Stomach (tissue), 9 donors: ENCODE measurements around the gene DHRS7. TPM values are rescaled to one million over a fixed set of nuclear protein-coding genes. Genes with fewer than 3 reads are reported as not detected.

Source experiments
- DNase-seq, 2 donors: peaks; one replicate each; pipeline versions ENCODE4 v3.0.0 to v3.0.0-alpha.2; 2013 to 2019
- H3K27ac ChIP-seq, 5 donors: fragments of 200-600 bp in 4 of 5; sonication (generic) in 4 of 5; one replicate each; pipeline ENCODE4 v1.5.1; 2013 to 2019; ENCODE audit warnings: mild to moderate bottlenecking in 1 of 5, moderate library complexity in 1 of 5
- H3K27me3 ChIP-seq, 3 donors: fragments of 200-600 bp; sonication (generic); one replicate each; pipeline ENCODE4 v1.5.1; 2017 to 2019; ENCODE audit warnings: mixed run types in 1 of 3
- H3K36me3 ChIP-seq, 4 donors: fragments of 200-600 bp; sonication (generic); 1 replicate in 3 of 4; 2 replicates in 1 of 4; pipeline ENCODE4 v1.5.1; 2016 to 2019
- H3K4me1 ChIP-seq, 4 donors: fragments of 200-600 bp; sonication (generic); one replicate each; pipeline ENCODE4 v1.5.1; 2016 to 2019
- H3K4me3 ChIP-seq, 4 donors: fragments of 200-600 bp; sonication (generic) in 3 of 4; one replicate each; pipeline ENCODE4 v1.5.1; 2016 to 2019; ENCODE audit warnings: mild to moderate bottlenecking in 1 of 4
- H3K9me3 ChIP-seq, 4 donors: fragments of 200-600 bp; sonication (generic); one replicate each; pipeline ENCODE4 v1.5.1; 2016 to 2019
- EP300 ChIP-seq: sonication (generic); formaldehyde crosslinking; IDR thresholded peaks from one replicate; pipeline ENCODE4 v1.6.1; 2017; ENCODE audit warnings: antibody characterized with exemption
- POLR2A ChIP-seq, 4 donors: fragments of 450-650 bp; IDR thresholded peaks; one replicate each; pipeline ENCODE4 v1.6.1; 2016; ENCODE audit warnings: antibody characterized with exemption in 4 of 4, control low read depth in 2 of 4, mild to moderate bottlenecking in 1 of 4, moderate library complexity in 1 of 4
- POLR2AphosphoS5 ChIP-seq, 3 donors: sonication (generic); formaldehyde crosslinking; IDR thresholded peaks; one replicate each; pipeline ENCODE4 v1.6.1; 2016; ENCODE audit warnings: antibody characterized with exemption in 3 of 3
- WGBS, 5 donors: extraction: QIAGEN DNeasy Blood & Tissue Kit in 3 of 5; methylation state at CpG; one replicate each; pipeline versions ENCODE4 v1.1.5 to v1.1.7; 2013 to 2018; 5-methylcytosine and 5-hydroxymethylcytosine counted together
- intact Hi-C: fragments of 100-400 bp; cut with DNase I; formaldehyde crosslinking; loops from one replicate; pipeline ENCODE4 v1.15.1; 2023; ENCODE audit warnings: low total_unique reads
- polyA plus RNA-seq, 3 donors: library from polyadenylated mRNA; stranded (reverse); fragments of 200-250 nt; gene quantifications; one replicate each; pipeline ENCODE4 v1.2.3, GENCODE V29; 2013
- total RNA-seq, 5 donors: library from RNA; depleted of rRNA; stranded (reverse); fragments of >200 nt; gene quantifications; one replicate each; pipeline versions ENCODE4 v1.1.0 to v1.2.3, GENCODE V29; 2014 to 2016
- TF ChIP-seq, protein P1 (sequence below), 7 experiments: fragments of 450-650 bp in 4 of 7; fragments of 200-600 bp in 3 of 7; sonication (generic) in 3 of 7; IDR thresholded peaks; one replicate each; pipeline ENCODE4 v1.5.1; 2016 to 2019; ENCODE audit warnings: antibody characterized with exemption in 7 of 7, control low read depth in 2 of 7, mild to moderate bottlenecking in 1 of 7
- donor health status: healthy with polysubstance abuse.
- donor health status: Bipolar disorder and iron deficiency.
- donor health status: healthy.

DHRS7 gene
- total and polyA plus RNA-seq, 8 donors: 26.6 to 322 (median 102) TPM

DNA sequence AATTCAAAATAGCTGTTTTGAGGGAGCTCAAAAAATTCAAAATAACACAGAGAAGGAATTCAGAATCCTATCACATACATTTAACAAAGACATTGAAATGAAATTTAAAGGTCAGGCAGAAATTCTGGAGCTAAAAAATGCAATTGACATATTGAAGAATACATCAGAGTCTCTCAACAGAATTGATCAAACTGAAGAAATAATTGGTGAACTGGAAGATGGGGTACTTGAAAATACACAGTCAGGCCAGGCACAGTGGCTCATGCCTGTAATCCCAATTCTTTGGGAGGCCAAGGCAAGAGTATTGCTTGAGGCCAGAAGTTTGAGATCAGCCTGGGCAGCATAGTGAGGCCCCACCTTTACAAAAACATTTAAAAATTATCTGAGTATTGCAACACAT, 34.1 kb upstream of the DHRS7 start:
- H3K4me3 ChIP-seq: no peak overlapping the region
- H3K4me1 ChIP-seq: peaks cover 0 to 4% (median 0%) of the 10 kb centered on the region in 4 donors
- no peaks in the 10 kb centered on the region for H3K27me3 ChIP-seq
- intact Hi-C loops: no loop called here
- TF ChIP-seq EP300: no peak
- peaks cover 0 to 11% (median 4%) of the 10 kb centered on the region in 4 donors for H3K9me3 ChIP-seq
- H3K36me3 ChIP-seq: no peaks in the 10 kb centered on the region
- DNase-seq: no peak
- no peak overlapping the region for H3K27ac ChIP-seq

DNA sequence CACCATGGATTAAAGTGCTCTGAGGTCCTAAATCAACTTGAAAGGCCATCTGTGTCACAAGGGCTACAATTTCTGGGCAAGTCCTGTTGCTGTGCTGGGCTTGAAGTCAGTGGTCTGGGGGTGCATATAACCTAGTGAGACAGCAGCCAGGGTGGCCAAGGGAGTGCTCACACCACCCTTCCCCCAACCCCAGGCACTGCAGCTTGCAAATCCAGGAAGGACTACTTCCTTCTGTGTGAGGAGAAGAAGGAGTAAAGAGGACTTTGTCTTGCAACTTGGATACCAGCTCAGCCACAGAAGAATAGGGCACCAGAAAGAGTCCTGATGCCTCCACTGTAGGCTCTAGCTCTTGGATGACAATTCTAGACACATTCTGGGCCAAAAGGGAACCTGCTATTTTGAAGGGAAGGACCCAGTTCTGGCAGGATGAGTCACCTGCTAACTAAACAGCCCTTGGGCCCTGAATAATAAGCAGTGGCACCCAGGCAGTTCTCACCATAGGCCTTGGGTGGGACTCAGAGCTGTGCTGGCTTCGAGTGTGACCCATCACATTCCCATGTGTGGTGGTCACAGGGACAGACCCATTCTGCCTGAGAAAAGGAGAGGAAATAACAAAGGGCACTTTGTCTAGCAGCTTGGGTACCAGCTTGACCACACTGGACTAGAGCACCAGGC, 32.6 kb upstream of the DHRS7 start:
- no peaks in the 10 kb centered on the region for H3K27me3 ChIP-seq
- H3K9me3 ChIP-seq: peaks cover 0 to 11% (median 4%) of the 10 kb centered on the region in 4 donors
- H3K4me3 ChIP-seq: no peak overlapping the region
- WGBS, 5 donors: 70 to 100% (median 82%) methylated on average over 1 of the region's 1 CpG; no CpG with 5 or more reads in 1 of the 5 donors
- TF ChIP-seq, protein P1, sequence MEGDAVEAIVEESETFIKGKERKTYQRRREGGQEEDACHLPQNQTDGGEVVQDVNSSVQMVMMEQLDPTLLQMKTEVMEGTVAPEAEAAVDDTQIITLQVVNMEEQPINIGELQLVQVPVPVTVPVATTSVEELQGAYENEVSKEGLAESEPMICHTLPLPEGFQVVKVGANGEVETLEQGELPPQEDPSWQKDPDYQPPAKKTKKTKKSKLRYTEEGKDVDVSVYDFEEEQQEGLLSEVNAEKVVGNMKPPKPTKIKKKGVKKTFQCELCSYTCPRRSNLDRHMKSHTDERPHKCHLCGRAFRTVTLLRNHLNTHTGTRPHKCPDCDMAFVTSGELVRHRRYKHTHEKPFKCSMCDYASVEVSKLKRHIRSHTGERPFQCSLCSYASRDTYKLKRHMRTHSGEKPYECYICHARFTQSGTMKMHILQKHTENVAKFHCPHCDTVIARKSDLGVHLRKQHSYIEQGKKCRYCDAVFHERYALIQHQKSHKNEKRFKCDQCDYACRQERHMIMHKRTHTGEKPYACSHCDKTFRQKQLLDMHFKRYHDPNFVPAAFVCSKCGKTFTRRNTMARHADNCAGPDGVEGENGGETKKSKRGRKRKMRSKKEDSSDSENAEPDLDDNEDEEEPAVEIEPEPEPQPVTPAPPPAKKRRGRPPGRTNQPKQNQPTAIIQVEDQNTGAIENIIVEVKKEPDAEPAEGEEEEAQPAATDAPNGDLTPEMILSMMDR (IDR thresholded peaks at IDR 0.05): no peak
- TF ChIP-seq POLR2AphosphoS5 (IDR thresholded peaks at IDR 0.05): no peak
- TF ChIP-seq POLR2A (IDR thresholded peaks at IDR 0.05): no peak
- TF ChIP-seq EP300: no peak
- DNase-seq: no peak
- no peaks in the 10 kb centered on the region for H3K4me1 ChIP-seq
- intact Hi-C loops: no loop called here
- H3K27ac ChIP-seq: no peak overlapping the region
- no peaks in the 10 kb centered on the region for H3K36me3 ChIP-seq

DNA sequence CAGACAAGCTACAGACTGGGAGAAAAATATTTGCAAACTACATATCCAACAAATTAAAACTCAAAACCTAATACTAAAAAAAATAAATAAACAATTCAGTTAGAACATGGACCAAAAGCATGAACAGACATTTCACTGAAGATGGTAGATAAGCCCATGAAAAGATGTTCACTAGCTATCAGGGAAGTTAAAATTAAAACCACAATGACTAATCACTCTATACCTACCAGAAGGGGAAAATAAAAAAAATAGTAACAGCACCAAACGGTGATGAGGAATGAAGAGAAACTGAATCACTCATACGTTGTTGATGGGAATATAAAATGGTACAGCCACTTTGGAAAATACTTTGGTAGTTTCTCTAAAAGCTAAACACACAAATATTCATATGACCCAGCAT, 31.1 kb upstream of the DHRS7 start:
- Histone ChIP-seq H3K9me3 (peaks cover 0 to 11% (median 4%) of the 10 kb centered on the region in 4 donors), H3K27ac (no peak overlapping the region), H3K4me1 (no peaks in the 10 kb centered on the region), H3K36me3 (no peaks in the 10 kb centered on the region), H3K27me3 (no peaks in the 10 kb centered on the region), H3K4me3 (no peak overlapping the region)
- TF ChIP-seq, protein P1 (IDR thresholded peaks at IDR 0.05): no peak
- TF ChIP-seq EP300 (no peak), POLR2A (IDR thresholded peaks at IDR 0.05) (no peak), POLR2AphosphoS5 (IDR thresholded peaks at IDR 0.05) (no peak)
- intact Hi-C loops: no loop called here
- DNase-seq: no peak
- 32 to 59% (median 53%) methylated on average over 2 of the region's 2 CpGs for WGBS, 5 donors

DNA sequence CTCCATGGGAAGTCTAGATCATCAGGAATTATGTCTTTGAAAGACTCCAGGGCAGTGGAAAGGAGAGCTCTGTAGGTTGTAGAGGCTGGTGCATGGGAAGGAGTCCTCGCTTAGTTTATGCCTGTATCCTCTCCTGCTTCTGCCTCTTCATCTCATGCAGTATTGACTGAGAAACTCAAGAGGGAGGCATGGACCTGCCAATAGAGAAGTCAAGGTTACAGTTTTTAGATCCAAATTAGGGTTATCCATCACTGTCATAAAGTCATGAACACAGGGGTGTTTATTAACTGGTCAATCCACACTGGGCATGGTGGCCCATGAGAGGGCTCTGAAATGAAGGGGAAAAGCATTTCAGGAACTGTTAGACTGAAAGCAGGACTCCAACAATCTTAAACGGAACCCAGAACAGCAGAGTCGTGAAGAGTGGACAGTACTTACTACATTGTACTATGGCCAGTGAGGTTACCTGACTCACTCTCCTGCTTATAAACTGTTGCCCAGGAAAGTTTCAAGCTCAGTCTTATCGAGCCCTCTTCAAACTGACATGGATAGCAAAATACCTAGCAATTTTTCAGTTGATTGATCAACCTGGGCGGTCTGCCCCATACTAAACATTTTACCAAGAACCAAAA, 30.1 kb upstream of the DHRS7 start:
- WGBS, 5 donors: 85 to 91% (median 86%) methylated on average over 5 of the region's 5 CpGs
- intact Hi-C loops: no loop called here
- H3K27me3 ChIP-seq: no peaks in the 10 kb centered on the region
- no peak overlapping the region for H3K27ac ChIP-seq
- no peaks in the 10 kb centered on the region for H3K36me3 ChIP-seq
- peaks cover 0 to 11% (median 3%) of the 10 kb centered on the region in 4 donors for H3K9me3 ChIP-seq
- no peak for DNase-seq
- peaks cover 0 to 7% (median 0%) of the 10 kb centered on the region in 4 donors for H3K4me1 ChIP-seq
- TF ChIP-seq POLR2AphosphoS5 (IDR thresholded peaks at IDR 0.05): no peak
- TF ChIP-seq, protein P1 (IDR thresholded peaks at IDR 0.05): no peak
- no peak for TF ChIP-seq POLR2A (IDR thresholded peaks at IDR 0.05)
- no peak for TF ChIP-seq EP300
- no peak overlapping the region for H3K4me3 ChIP-seq
